ENCODE data around the gene CELA3A.
"Not testable (repeated sequence)": the region's sequence is repeated elsewhere in the genome, so short reads cannot be mapped to it uniquely, and the experiment has no call there.

- not testable (repeated sequence) for TF ChIP-seq MXI1 (IDR thresholded peaks at IDR 0.05; ENCODE audit: low read depth, low read length); EP300 (IDR thresholded peaks at IDR 0.05; ENCODE audit: borderline replicate concordance in 1 of 2, control insufficient read depth in 1 of 2, low read depth in 2 of 2, low read length in 2 of 2); TAF1 (IDR thresholded peaks at IDR 0.05; ENCODE audit: borderline replicate concordance, low read depth, low read length); CTCF (IDR thresholded peaks at IDR 0.05 in 2 of 3, conservative IDR thresholded peaks at IDR 0.05 in 1 of 3; ENCODE audit: control insufficient read depth in 2 of 3, extremely low read depth in 1 of 3, insufficient read depth in 1 of 3, low read depth in 3 of 3, low read length in 3 of 3)
These were observed 19.3 kb upstream of the CELA3A start for GRCh38 chr1:21982122-21982521.

Data from GM12878 (cell line).